Mucosa of stomach (tissue), 1 donor: ENCODE data around the gene AGBL4.

Source experiments
- H3K27me3 ChIP-seq: one replicate; pipeline ENCODE4 v1.7.0; 2013; ENCODE audit warnings: mild to moderate bottlenecking, low read length; ENCODE audit not compliant: control insufficient read depth, insufficient read depth
- H3K36me3 ChIP-seq: one replicate; pipeline ENCODE4 v1.7.0; 2013; ENCODE audit warnings: low read length; ENCODE audit not compliant: control insufficient read depth, insufficient read depth
- H3K4me1 ChIP-seq: one replicate; pipeline ENCODE4 v1.7.0; 2013; ENCODE audit warnings: mild to moderate bottlenecking, low read length; ENCODE audit not compliant: control insufficient read depth, insufficient read depth
- H3K4me3 ChIP-seq: one replicate; pipeline ENCODE4 v1.7.0; 2013; ENCODE audit warnings: low read length
- H3K9ac ChIP-seq: one replicate; pipeline ENCODE4 v1.7.0; 2013; ENCODE audit warnings: mild to moderate bottlenecking, low read length, moderate library complexity
- H3K9me3 ChIP-seq: one replicate; pipeline ENCODE4 v1.7.0; 2013; ENCODE audit warnings: mild to moderate bottlenecking, low read length, moderate library complexity; ENCODE audit not compliant: control insufficient read depth
- donor health status: Pancreatic carcinoma.

Gene AGBL4

DNA sequence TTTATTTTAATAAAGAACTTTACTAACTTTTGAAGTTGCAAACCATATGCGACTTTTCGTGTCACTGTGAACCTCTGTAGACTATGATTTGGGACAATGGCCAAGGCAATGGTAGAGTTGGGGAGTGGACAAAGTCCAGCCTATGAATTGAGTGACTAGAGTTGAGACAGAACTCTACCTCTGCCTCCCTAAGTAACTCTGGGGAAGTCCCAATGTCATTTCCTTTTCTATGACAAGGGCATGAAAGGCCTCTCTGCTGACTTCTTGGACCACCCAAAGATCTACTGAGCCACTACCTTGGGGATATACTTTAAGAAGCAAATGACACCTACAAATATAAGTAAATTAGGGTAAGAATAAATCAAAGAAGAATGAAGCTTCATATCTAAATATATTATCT, 1266.4 kb downstream of the AGBL4 start:
- no peaks in the 10 kb centered on the region for H3K36me3 ChIP-seq
- no peaks in the 10 kb centered on the region for H3K9me3 ChIP-seq
- no peak overlapping the region for H3K9ac ChIP-seq
- H3K4me1 ChIP-seq: no peaks in the 10 kb centered on the region
- no peaks in the 10 kb centered on the region for H3K27me3 ChIP-seq
- H3K4me3 ChIP-seq: no peak overlapping the region

DNA sequence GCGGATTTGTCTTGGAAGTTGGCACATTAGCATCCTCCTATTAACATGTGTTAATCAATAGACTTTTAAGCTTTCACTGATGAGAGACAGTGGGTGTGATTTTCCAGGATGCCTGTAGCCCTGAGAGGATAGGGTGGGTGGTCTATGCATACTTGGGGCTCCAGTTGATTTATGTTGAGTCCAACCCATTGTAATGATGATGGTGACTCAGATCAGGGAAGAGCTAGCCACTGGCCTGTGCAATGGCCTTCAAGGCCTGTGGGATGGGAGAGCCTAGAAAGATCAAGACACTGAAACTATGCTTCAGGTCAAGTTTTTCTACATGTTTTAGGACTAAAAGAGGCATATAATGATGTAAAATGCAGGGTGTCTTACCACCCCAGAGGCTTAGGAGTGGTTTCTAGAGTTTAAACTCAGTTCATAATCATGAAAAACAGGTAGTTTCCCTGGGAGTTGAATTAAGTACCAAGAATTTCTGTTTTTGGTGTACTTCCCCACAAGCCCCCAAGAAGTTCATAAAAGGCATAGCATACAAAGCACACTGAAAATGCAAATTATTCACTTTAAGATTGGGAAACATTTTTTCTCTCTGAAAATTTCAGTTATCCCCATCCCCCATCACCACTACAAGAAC, 1267.0 kb downstream of the AGBL4 start:
- H3K27me3 ChIP-seq: no peaks in the 10 kb centered on the region
- no peaks in the 10 kb centered on the region for H3K4me1 ChIP-seq
- no peaks in the 10 kb centered on the region for H3K36me3 ChIP-seq
- H3K9ac ChIP-seq: no peak overlapping the region
- no peaks in the 10 kb centered on the region for H3K9me3 ChIP-seq
- no peak overlapping the region for H3K4me3 ChIP-seq

DNA sequence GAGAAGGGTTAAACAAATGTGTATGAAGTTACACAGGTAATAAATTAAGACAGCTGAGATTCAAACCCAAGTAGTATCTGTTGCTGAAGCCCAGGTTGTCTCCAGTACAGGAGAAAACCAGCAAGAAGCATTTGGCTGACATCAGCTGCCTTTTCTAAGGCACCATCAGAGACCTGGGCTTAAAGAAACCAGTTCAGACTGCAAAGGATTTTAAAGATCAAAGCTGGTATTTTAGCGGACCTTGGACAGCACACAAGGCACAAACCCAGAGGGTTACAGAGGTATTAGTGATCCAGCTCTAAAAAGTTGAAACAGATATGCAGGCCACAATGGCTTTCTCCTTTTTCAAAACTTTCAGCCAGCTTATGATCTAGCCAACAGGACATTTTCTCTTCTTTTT, 1270.5 kb downstream of the AGBL4 start:
- Histone ChIP-seq H3K9me3 (no peaks in the 10 kb centered on the region), H3K36me3 (no peaks in the 10 kb centered on the region), H3K4me3 (no peak overlapping the region), H3K4me1 (no peaks in the 10 kb centered on the region), H3K27me3 (no peaks in the 10 kb centered on the region), H3K9ac (no peak overlapping the region)

DNA sequence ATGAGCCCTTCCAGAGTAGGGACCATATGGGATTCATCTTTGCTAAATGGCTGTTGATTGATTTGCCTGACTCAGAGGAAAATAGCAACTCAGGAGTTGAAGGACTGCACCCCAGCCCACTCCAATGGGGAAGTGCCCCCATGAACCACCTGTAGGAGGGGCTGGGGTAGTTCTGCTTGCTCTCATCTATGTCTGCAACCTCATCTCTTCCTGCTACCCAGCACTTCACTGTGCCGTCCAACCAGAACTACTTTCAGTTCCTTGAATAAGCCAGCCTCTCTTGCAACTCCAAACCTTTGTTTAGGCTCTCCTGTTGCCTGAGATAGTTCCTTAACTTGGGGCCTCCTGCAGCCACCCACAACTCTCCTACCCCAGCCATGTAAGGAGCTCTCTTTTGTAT, 1273.6 kb downstream of the AGBL4 start:
- H3K4me3 ChIP-seq: no peak overlapping the region
- H3K9ac ChIP-seq: no peak overlapping the region
- no peaks in the 10 kb centered on the region for H3K36me3 ChIP-seq
- H3K4me1 ChIP-seq: no peaks in the 10 kb centered on the region
- H3K27me3 ChIP-seq: no peaks in the 10 kb centered on the region
- H3K9me3 ChIP-seq: no peaks in the 10 kb centered on the region

DNA sequence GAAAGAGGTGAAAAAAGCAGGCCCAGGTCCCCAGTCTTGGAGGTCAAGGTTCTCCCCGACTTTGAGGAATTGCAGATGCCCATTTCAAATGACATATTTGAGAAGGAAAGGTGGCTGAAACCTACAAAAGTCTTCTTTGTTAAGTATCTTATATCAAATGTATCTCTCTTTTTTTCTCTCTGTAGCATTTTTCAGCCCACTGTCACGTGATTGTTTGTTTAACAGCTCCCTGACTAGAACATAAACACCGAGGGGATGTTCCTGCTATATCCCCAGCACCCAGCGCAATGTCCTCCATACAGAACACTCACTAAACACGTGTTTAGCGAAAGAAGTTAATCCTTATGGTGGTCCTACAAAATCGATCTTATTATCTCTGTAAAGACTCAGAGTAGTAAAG, 1274.7 kb downstream of the AGBL4 start:
- H3K27me3 ChIP-seq: no peaks in the 10 kb centered on the region
- no peak overlapping the region for H3K4me3 ChIP-seq
- no peak overlapping the region for H3K9ac ChIP-seq
- no peaks in the 10 kb centered on the region for H3K4me1 ChIP-seq
- H3K36me3 ChIP-seq: no peaks in the 10 kb centered on the region
- no peaks in the 10 kb centered on the region for H3K9me3 ChIP-seq

DNA sequence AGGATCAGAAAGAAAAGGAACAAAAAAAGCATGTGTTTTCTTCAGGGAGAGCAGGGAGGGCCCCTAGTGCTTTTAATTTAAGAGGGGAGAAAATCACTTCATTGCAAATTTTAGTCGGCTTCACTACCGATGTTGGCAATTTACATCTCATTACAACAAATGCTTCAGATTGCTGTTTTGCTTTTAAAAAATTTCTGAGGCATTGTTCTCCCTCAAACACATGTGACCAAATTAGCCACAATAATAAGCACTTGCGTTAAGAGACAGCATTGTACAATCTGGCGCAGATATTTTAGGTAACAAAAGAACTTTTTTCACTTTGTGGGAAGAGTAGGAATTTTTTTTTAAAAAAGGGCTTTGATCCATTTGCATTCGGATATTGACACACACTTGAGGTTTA, 1276.8 kb downstream of the AGBL4 start:
- no peaks in the 10 kb centered on the region for H3K4me1 ChIP-seq
- no peaks in the 10 kb centered on the region for H3K36me3 ChIP-seq
- H3K9ac ChIP-seq: no peak overlapping the region
- H3K27me3 ChIP-seq: no peaks in the 10 kb centered on the region
- no peaks in the 10 kb centered on the region for H3K9me3 ChIP-seq
- no peak overlapping the region for H3K4me3 ChIP-seq

DNA sequence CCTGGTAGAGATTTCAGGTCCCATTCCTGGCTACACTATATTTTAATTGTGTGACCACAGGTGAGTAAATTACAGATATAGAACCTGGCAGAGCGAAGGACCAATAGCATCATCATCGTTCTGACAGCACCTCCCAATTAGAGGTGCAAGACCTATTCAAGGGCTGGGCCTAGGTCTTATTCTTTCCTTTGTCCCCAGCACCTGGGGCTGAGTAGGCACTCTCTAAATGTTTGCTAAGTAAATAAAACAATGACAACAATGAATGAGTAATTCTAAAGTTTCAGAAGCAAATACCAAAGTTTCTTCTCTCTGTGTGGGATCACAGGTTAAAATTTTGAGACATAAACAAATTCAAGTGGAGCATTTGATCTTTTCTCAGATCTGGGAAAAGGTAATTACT, 1279.7 kb downstream of the AGBL4 start:
- Histone ChIP-seq H3K27me3 (no peaks in the 10 kb centered on the region), H3K9me3 (no peaks in the 10 kb centered on the region), H3K36me3 (no peaks in the 10 kb centered on the region), H3K4me3 (no peak overlapping the region), H3K9ac (no peak overlapping the region), H3K4me1 (no peaks in the 10 kb centered on the region)

DNA sequence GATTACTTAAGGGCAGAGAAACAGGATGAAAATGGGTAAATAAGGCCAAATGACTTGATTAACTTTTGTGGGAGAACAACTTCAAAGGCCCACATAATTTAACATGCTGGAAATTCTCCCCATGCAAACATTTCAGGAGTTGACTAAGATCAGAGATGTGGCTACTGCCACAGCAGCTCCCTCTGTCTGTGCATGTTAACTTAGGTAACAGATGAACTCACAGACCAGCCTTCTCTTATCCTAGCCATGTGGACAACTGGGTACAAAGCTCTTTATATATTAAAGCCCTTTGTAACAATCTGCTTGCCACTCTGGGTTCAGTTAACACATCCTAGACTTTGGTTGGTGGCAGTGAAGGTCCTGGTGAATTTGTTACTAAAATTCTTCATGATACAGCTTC, 1280.3 kb downstream of the AGBL4 start:
- H3K9me3 ChIP-seq: no peaks in the 10 kb centered on the region
- no peaks in the 10 kb centered on the region for H3K27me3 ChIP-seq
- no peak overlapping the region for H3K9ac ChIP-seq
- H3K4me3 ChIP-seq: no peak overlapping the region
- H3K36me3 ChIP-seq: no peaks in the 10 kb centered on the region
- no peaks in the 10 kb centered on the region for H3K4me1 ChIP-seq

DNA sequence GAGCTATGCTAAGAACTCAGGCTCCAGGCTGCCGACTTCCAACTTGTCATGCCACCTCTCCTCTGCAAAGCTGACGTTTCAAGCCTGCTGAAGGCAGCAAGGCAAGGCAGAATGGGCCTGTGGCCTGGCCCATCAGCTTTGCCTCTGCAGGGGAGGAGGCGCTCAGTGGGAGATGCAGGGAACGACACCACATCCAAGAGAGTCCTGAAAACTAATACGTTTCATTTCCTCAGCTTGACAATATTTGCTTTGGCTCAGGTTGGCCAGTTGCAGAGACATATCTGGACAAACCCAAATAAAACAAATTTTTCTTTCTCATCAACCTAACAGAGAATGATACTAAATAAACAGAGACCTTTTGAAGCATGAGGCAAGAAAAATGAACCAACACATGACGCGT, 1282.4 kb downstream of the AGBL4 start:
- Histone ChIP-seq H3K36me3 (no peaks in the 10 kb centered on the region), H3K27me3 (no peaks in the 10 kb centered on the region), H3K9ac (no peak overlapping the region), H3K4me1 (no peaks in the 10 kb centered on the region), H3K9me3 (no peaks in the 10 kb centered on the region), H3K4me3 (no peak overlapping the region)

DNA sequence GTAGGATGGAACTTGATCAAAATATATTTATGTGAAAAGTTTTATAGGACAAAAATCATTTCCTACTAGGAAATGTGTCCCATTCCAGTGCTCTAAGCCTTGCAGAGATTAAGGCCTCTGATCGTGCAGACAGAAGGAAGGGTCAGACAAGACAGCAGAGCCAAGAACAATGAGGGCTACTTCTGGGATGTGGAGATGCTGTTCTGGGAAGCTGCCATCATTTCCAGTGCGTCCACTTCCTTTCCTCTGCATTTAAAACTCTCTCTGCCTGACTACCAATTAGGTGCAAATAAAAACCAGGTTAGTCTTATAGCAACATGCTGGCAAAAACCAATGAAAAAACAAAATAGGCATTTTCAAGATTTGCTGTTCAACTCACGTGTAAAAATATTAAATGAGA, 1283.1 kb downstream of the AGBL4 start:
- H3K4me3 ChIP-seq: no peak overlapping the region
- H3K27me3 ChIP-seq: no peaks in the 10 kb centered on the region
- H3K36me3 ChIP-seq: no peaks in the 10 kb centered on the region
- no peaks in the 10 kb centered on the region for H3K4me1 ChIP-seq
- no peaks in the 10 kb centered on the region for H3K9me3 ChIP-seq
- no peak overlapping the region for H3K9ac ChIP-seq

DNA sequence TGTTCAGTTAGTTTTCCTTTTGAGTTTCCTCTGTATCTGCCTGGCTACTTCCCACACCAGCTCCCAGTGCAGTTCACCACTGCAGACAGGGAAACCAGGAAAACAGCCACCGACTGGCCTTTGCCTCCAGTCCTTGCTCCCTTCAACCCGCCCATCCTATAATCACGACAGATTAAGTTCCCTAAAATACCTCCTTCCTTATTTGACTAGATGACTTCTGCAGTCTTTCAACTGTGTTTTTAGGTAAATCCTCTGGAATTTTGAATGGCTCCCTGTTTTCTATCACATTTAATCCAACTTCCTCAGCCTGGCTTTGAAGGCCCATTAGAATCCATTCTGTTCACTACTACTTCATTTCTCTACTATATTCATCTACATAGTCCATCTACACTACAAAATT, 1284.7 kb downstream of the AGBL4 start:
- no peak overlapping the region for H3K9ac ChIP-seq
- no peaks in the 10 kb centered on the region for H3K27me3 ChIP-seq
- H3K4me1 ChIP-seq: no peaks in the 10 kb centered on the region
- H3K36me3 ChIP-seq: no peaks in the 10 kb centered on the region
- H3K4me3 ChIP-seq: no peak overlapping the region
- H3K9me3 ChIP-seq: no peaks in the 10 kb centered on the region

DNA sequence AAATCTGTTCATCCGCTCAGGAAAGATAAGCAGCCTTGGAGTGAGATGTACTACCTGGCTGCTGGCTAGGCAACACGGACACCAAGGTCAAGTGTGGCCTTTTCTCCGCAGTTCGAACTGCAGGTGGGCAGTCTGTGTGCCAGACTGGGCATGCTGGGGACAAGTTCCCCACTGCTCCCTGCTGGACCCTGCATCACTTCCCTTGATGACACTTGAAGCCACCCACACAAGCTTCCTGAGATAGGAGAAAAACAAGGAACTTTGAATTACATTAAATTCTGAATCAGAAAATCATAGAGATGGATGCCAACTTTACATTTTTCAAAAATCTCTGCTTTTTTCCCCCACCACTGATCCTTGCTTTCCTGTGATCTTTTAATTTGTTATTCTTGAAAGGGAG, 1285.4 kb downstream of the AGBL4 start:
- no peaks in the 10 kb centered on the region for H3K4me1 ChIP-seq
- no peak overlapping the region for H3K4me3 ChIP-seq
- no peaks in the 10 kb centered on the region for H3K9me3 ChIP-seq
- H3K36me3 ChIP-seq: no peaks in the 10 kb centered on the region
- no peaks in the 10 kb centered on the region for H3K27me3 ChIP-seq
- no peak overlapping the region for H3K9ac ChIP-seq

DNA sequence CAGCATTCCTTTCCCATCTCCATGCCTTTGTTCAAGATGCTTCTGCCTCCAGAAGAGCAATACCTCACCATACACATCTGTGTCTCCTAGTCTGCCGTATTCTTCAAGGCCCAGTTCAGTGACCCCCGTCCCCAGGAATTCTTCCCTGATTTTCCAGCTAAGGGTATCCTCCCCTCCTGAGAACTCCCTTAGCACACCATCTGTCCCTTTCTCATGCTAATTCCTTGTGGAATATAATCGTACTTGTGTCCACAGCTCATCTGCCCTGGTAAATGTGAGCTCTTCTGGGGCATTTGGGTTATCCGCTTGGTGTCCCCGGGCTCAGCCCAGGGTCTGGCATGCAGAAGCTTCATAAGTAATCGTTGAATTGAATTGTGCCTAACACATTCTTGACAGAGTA, 1288.0 kb downstream of the AGBL4 start:
- H3K36me3 ChIP-seq: no peaks in the 10 kb centered on the region
- H3K4me1 ChIP-seq: no peaks in the 10 kb centered on the region

More for the DNA sequence above, 1288.0 kb downstream of the AGBL4 start:
- Histone ChIP-seq H3K27me3 (no peaks in the 10 kb centered on the region), H3K9me3 (no peaks in the 10 kb centered on the region), H3K9ac (no peak overlapping the region), H3K4me3 (no peak overlapping the region)
